ENCODE data around the gene SNRPA.

DNA sequence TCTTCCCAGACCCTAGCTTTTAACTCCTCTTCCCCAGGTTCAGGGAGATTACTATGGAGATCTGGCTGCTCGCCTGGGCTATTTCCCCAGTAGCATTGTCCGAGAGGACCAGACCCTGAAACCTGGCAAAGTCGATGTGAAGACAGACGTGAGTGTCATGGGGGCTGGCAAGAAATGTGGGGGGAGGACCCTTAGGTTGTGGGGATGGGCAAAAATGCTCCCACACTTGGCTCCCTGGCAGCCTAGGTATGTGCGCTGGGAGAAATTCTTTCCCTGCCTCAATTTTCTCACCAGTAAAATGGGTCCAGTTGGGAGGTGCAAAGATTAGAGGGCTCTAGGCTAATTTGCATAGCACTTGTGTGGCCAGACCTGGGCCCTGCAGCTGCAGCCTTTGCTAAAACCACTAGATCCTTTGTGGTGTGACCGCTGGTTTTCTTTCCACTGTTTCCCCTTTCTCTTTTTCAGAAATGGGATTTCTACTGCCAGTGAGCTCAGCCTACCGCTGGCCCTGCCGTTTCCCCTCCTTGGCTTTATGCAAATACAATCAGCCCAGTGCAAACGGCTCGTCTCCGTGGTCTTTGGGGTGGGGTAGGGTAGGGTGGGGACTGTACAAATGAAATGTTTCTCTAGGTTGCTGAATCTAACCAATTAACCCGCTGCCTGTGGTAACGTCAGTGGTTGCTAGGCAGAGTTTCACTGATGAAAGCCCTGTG is 26.1 kb downstream of the SNRPA start:
- TF ChIP-seq POLR2AphosphoS5 (IDR thresholded peaks at IDR 0.05; ENCODE audit: low read depth, low read length) (no peak), TAF1 (IDR thresholded peaks at IDR 0.05; ENCODE audit: borderline replicate concordance, insufficient read depth, low read length) (no peak; the same call in 1 of the 2 replicates)
- TF ChIP-seq, protein P1, sequence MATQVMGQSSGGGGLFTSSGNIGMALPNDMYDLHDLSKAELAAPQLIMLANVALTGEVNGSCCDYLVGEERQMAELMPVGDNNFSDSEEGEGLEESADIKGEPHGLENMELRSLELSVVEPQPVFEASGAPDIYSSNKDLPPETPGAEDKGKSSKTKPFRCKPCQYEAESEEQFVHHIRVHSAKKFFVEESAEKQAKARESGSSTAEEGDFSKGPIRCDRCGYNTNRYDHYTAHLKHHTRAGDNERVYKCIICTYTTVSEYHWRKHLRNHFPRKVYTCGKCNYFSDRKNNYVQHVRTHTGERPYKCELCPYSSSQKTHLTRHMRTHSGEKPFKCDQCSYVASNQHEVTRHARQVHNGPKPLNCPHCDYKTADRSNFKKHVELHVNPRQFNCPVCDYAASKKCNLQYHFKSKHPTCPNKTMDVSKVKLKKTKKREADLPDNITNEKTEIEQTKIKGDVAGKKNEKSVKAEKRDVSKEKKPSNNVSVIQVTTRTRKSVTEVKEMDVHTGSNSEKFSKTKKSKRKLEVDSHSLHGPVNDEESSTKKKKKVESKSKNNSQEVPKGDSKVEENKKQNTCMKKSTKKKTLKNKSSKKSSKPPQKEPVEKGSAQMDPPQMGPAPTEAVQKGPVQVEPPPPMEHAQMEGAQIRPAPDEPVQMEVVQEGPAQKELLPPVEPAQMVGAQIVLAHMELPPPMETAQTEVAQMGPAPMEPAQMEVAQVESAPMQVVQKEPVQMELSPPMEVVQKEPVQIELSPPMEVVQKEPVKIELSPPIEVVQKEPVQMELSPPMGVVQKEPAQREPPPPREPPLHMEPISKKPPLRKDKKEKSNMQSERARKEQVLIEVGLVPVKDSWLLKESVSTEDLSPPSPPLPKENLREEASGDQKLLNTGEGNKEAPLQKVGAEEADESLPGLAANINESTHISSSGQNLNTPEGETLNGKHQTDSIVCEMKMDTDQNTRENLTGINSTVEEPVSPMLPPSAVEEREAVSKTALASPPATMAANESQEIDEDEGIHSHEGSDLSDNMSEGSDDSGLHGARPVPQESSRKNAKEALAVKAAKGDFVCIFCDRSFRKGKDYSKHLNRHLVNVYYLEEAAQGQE (IDR thresholded peaks at IDR 0.05; ENCODE audit: insufficient read depth in 1 of 2, low read depth in 2 of 2, low read length in 2 of 2), result no peak

Measured in PFSK-1 (cell line).